H9 (cell line): ENCODE measurements around the gene MIEF1. TPM values are rescaled to one million over a fixed set of nuclear protein-coding genes. Genes with fewer than 3 reads are reported as not detected.

Experiments used
- DNase-seq: peaks from one replicate; pipeline ENCODE4 v3.0.0-alpha.2; 2017
- H2AFZ ChIP-seq: one replicate; pipeline ENCODE4 v1.6.1; 2013; ENCODE audit warnings: mild to moderate bottlenecking, low read length, control low read depth, moderate library complexity
- H2AK5ac ChIP-seq: 2 replicates; pipeline ENCODE4 v1.6.1; 2013; ENCODE audit warnings: low read length, control low read depth, mixed read lengths; ENCODE audit not compliant: insufficient read length
- H2BK120ac ChIP-seq: one replicate; pipeline ENCODE4 v1.6.1; 2013; ENCODE audit warnings: low read depth, mild to moderate bottlenecking, low read length, control low read depth, inconsistent platforms; ENCODE audit not compliant: poor library complexity, severe bottlenecking
- H2BK12ac ChIP-seq: 2 replicates; pipeline ENCODE4 v1.6.1; 2013; ENCODE audit warnings: low read length, control low read depth, mixed read lengths, low read depth; ENCODE audit not compliant: insufficient read length
- H2BK15ac ChIP-seq: 2 replicates; pipeline ENCODE4 v1.6.1; 2013; ENCODE audit warnings: low read depth, low read length, control low read depth
- H2BK20ac ChIP-seq: one replicate; pipeline ENCODE4 v1.6.1; 2013; ENCODE audit warnings: low read depth, mild to moderate bottlenecking, low read length, control low read depth, inconsistent platforms; ENCODE audit not compliant: poor library complexity, severe bottlenecking
- H2BK5ac ChIP-seq: 2 replicates; pipeline ENCODE4 v1.6.1; 2013; ENCODE audit warnings: low read length, control low read depth, mixed read lengths; ENCODE audit not compliant: insufficient read length
- H3K14ac ChIP-seq: 2 replicates; pipeline ENCODE4 v1.6.1; 2013; ENCODE audit warnings: low read length, control low read depth; ENCODE audit not compliant: insufficient read depth
- H3K18ac ChIP-seq: 2 replicates; pipeline ENCODE4 v1.6.1; 2013; ENCODE audit warnings: low read depth, mild to moderate bottlenecking, mixed read lengths, low read length, control low read depth; ENCODE audit not compliant: insufficient read length
- H3K23ac ChIP-seq: 2 replicates; pipeline ENCODE4 v1.6.1; 2013; ENCODE audit warnings: low read length, control low read depth, mixed read lengths, low read depth; ENCODE audit not compliant: insufficient read length
- H3K23me2 ChIP-seq: 2 replicates; pipeline ENCODE4 v1.6.1; 2013; ENCODE audit warnings: low read depth, mild to moderate bottlenecking, mixed read lengths, low read length, control low read depth; ENCODE audit not compliant: insufficient read length, poor library complexity, severe bottlenecking
- H3K27ac ChIP-seq: 2 replicates; pipeline ENCODE4 v1.5.1; 2013; ENCODE audit warnings: low read length, control low read depth, mixed read lengths, low read depth; ENCODE audit not compliant: insufficient read length
- H3K27me3 ChIP-seq: 2 replicates; pipeline ENCODE4 v1.6.1; 2013; ENCODE audit warnings: low read length, control low read depth, inconsistent platforms; ENCODE audit not compliant: insufficient read depth
- H3K4ac ChIP-seq: 2 replicates; pipeline ENCODE4 v1.6.1; 2013; ENCODE audit warnings: low read depth, mild to moderate bottlenecking, control low read depth, inconsistent platforms, low read length, moderate library complexity
- H3K4me1 ChIP-seq: 2 replicates; pipeline ENCODE4 v1.6.1; 2013; ENCODE audit warnings: low read length, control low read depth, inconsistent platforms; ENCODE audit not compliant: insufficient read depth
- H3K4me2 ChIP-seq: 2 replicates; pipeline ENCODE4 v1.6.1; 2013; ENCODE audit warnings: low read length, control low read depth, mixed read lengths; ENCODE audit not compliant: insufficient read length, insufficient read depth
- H3K56ac ChIP-seq: 2 replicates; pipeline ENCODE4 v1.6.1; 2013; ENCODE audit warnings: low read depth, mild to moderate bottlenecking, mixed read lengths, low read length, control low read depth; ENCODE audit not compliant: insufficient read length
- H3K79me1 ChIP-seq: 2 replicates; pipeline ENCODE4 v1.6.1; 2013; ENCODE audit warnings: low read depth, mild to moderate bottlenecking, moderate library complexity, low read length, control low read depth, inconsistent platforms; ENCODE audit not compliant: insufficient read depth, poor library complexity, severe bottlenecking
- H3K79me2 ChIP-seq: 2 replicates; pipeline ENCODE4 v1.6.1; 2013; ENCODE audit warnings: low read length, control low read depth, inconsistent platforms; ENCODE audit not compliant: insufficient read depth
- H3K9ac ChIP-seq: 2 replicates; pipeline ENCODE4 v1.6.1; 2013; ENCODE audit warnings: low read length, control low read depth, mixed read lengths; ENCODE audit not compliant: insufficient read length; ENCODE audit errors: extremely low read depth
- H3K9me3 ChIP-seq: one replicate; pipeline ENCODE4 v1.6.1; 2013; ENCODE audit warnings: low read depth, low read length, inconsistent platforms; ENCODE audit not compliant: control insufficient read depth
- H3T11ph ChIP-seq: one replicate; pipeline ENCODE4 v1.6.1; 2013; ENCODE audit warnings: mild to moderate bottlenecking, low read length, control low read depth, inconsistent platforms
- H4K20me1 ChIP-seq: one replicate; pipeline ENCODE4 v1.6.1; 2013; ENCODE audit not compliant: control insufficient read depth, insufficient read length, insufficient read depth
- H4K5ac ChIP-seq: 2 replicates; pipeline ENCODE4 v1.6.1; 2013; ENCODE audit warnings: low read depth, mild to moderate bottlenecking, mixed read lengths, low read length, control low read depth; ENCODE audit not compliant: insufficient read length
- H4K8ac ChIP-seq: replicated peaks from 2 replicates; pipeline ENCODE4 v1.6.1; 2013; ENCODE audit warnings: low read length, control low read depth, mixed read lengths, low read depth; ENCODE audit not compliant: insufficient read length
- H4K91ac ChIP-seq: 2 replicates; pipeline ENCODE4 v1.6.1; 2013; ENCODE audit warnings: low read depth, mild to moderate bottlenecking, moderate library complexity, mixed read lengths, low read length, control low read depth; ENCODE audit not compliant: insufficient read length
- H3K27ac Mint-ChIP-seq, 3 experiments: 2 replicates in 2 of 3; 3 replicates in 1 of 3; pipeline ENCODE4 v1.8.0; 2020 to 2021; ENCODE audit warnings: mixed read lengths in 3 of 3, mild to moderate bottlenecking in 1 of 3, moderate library complexity in 1 of 3
- H3K27me3 Mint-ChIP-seq: 2 replicates; pipeline ENCODE4 v1.8.0; 2021; ENCODE audit warnings: low read depth, mild to moderate bottlenecking, moderate library complexity, mixed read lengths
- H3K36me3 Mint-ChIP-seq, 3 experiments: 2 replicates in 2 of 3; 3 replicates in 1 of 3; pipeline ENCODE4 v1.8.0; 2020 to 2021; ENCODE audit warnings: low read depth in 3 of 3, mixed read lengths in 3 of 3; ENCODE audit not compliant: insufficient read depth in 1 of 3
- H3K4me1 Mint-ChIP-seq, 2 experiments: 2 replicates each; pipeline ENCODE4 v1.8.0; 2020; ENCODE audit warnings: mixed read lengths in 2 of 2
- H3K4me3 Mint-ChIP-seq, 2 experiments: 2 replicates in 1 of 2; 3 replicates in 1 of 2; pipeline ENCODE4 v1.8.0; 2020 to 2021; ENCODE audit warnings: mild to moderate bottlenecking in 2 of 2, mixed read lengths in 2 of 2, moderate library complexity in 1 of 2
- H3K9me3 Mint-ChIP-seq, 2 experiments: 2 replicates in 1 of 2; 3 replicates in 1 of 2; pipeline ENCODE4 v1.8.0; 2020; ENCODE audit warnings: mild to moderate bottlenecking in 2 of 2, mixed read lengths in 2 of 2, moderate library complexity in 1 of 2
- WGBS: extraction: QIAGEN DNeasy Blood & Tissue Kit; methylation state at CpG from one replicate; pipeline ENCODE4 v1.1.7; 2013; ENCODE audit warnings: missing lambda C conversion rate, low lambda C conversion rate, mixed read lengths; ENCODE audit not compliant: insufficient read length; ENCODE audit errors: extremely low coverage; 5-methylcytosine and 5-hydroxymethylcytosine counted together
- total RNA-seq: library from RNA; stranded (reverse); gene quantifications from 2 replicates; pipeline ENCODE4 v1.2.1, GENCODE V29; 2021
- TF ChIP-seq, protein P1 (sequence below): fragments of 200-600 bp; sonication (generic); conservative IDR thresholded peaks from 3 replicates; pipeline ENCODE4 v1.8.0; 2021; ENCODE audit warnings: antibody characterized with exemption, mild to moderate bottlenecking

The MIEF1 gene
- total RNA-seq, 1 experiment from 2014 or later, result 32.6 TPM

DNA sequence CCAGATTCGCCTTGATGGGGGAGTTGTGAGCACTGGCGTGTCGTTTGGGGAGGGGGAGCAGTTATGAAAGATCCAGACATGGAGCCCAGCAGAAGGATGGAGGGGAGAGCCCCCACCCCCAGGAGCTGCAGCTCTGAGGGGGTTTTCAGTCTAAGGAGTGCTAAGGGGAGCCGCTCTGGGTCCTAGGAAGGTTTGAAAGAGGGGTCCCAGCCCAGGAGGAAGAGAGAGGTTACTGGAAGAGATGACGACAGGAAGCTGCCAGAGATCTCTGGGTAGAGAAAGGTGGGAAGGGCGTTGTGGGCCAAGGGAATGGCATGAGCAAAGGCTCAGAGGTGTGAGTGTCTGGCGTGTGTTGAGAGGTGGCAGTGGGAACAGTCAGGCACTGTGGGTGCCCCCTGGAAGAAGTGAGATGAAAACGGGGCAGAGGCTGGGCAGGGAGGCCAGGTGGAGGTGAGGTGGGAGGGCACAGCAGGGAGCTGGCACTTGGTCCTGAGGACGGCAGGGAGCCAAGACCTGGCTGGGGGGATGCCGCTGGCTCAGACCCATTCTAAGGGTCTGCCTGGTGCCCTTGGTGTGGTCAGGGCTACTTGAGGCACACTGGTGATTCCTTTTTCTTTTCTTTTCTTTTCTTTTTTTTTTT, 43.5 kb upstream of the MIEF1 start:
- Mint-ChIP-seq H3K27ac (no peak overlapping the region), H3K4me3 (peak overlapping the region; percentile 67 to 89), H3K36me3 (peaks cover 0 to 3% (median 0%) of the 10 kb centered on the region in 3 experiments; a peak in 1 of 7 replicates), H3K9me3 (no peaks in the 10 kb centered on the region), H3K27me3 (peaks cover 72% of the 10 kb centered on the region), H3K4me1 (peaks cover 21 to 27% of the 10 kb centered on the region in 2 experiments)
- Histone ChIP-seq H3K9ac (no peak overlapping the region), H2BK5ac (no peak overlapping the region), H3K79me2 (no peaks in the 10 kb centered on the region), H3K4me1 (0 out of 2 replicates have a peak, but pooled peaks cover 2% of the 10 kb centered on the region), H2BK120ac (no peak overlapping the region), H3K4ac (no peak overlapping the region), H3K4me2 (peak overlapping the region; percentile 49), H2BK15ac (no peak overlapping the region), H2BK20ac (no peak overlapping the region), H3K23me2 (peaks cover 3% of the 10 kb centered on the region), H4K8ac (no peak overlapping the region), H3T11ph (no peak overlapping the region), H4K5ac (no peak overlapping the region), H3K27ac (no peak overlapping the region), H2BK12ac (no peak overlapping the region), H3K18ac (no peak overlapping the region), H3K27me3 (peaks cover 5% of the 10 kb centered on the region; the same call in 1 of the 2 replicates), H3K79me1 (no peaks in the 10 kb centered on the region), H4K91ac (no peak overlapping the region), H2AFZ (no peak overlapping the region), H2AK5ac (no peak overlapping the region), H3K9me3 (no peaks in the 10 kb centered on the region), H4K20me1 (no peaks in the 10 kb centered on the region), H3K14ac (no peak overlapping the region; the same call in 1 of the 2 replicates), H3K56ac (no peak overlapping the region), H3K23ac (no peak overlapping the region)
- WGBS, result no CpG with 5 or more reads among the region's 10 CpGs
- TF ChIP-seq, protein P1, sequence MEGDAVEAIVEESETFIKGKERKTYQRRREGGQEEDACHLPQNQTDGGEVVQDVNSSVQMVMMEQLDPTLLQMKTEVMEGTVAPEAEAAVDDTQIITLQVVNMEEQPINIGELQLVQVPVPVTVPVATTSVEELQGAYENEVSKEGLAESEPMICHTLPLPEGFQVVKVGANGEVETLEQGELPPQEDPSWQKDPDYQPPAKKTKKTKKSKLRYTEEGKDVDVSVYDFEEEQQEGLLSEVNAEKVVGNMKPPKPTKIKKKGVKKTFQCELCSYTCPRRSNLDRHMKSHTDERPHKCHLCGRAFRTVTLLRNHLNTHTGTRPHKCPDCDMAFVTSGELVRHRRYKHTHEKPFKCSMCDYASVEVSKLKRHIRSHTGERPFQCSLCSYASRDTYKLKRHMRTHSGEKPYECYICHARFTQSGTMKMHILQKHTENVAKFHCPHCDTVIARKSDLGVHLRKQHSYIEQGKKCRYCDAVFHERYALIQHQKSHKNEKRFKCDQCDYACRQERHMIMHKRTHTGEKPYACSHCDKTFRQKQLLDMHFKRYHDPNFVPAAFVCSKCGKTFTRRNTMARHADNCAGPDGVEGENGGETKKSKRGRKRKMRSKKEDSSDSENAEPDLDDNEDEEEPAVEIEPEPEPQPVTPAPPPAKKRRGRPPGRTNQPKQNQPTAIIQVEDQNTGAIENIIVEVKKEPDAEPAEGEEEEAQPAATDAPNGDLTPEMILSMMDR, result no peak
- DNase-seq, result no peak
